Thyroid gland (tissue), 4 donors: ENCODE data around the gene IFNL4.

Experiments
- CTCF ChIP-seq, 6 experiments: fragments of 200-600 bp in 3 of 6; fragments of 450-650 bp in 3 of 6; sonication (generic) in 3 of 6; IDR thresholded peaks; one replicate each; pipeline ENCODE4 v1.5.1; 2016 to 2019; ENCODE audit warnings: antibody characterized with exemption in 6 of 6, mild to moderate bottlenecking in 2 of 6, inconsistent platforms in 1 of 6, moderate library complexity in 1 of 6
- POLR2A ChIP-seq, 2 donors: fragments of 450-650 bp; IDR thresholded peaks; one replicate each; pipeline ENCODE4 v1.6.1; 2017; ENCODE audit warnings: antibody characterized with exemption in 2 of 2, mild to moderate bottlenecking in 2 of 2, moderate library complexity in 1 of 2

GRCh38 chr19:39238944-39239343 is 9.7 kb downstream of the IFNL4 start:
- TF ChIP-seq CTCF (IDR thresholded peaks at IDR 0.05) (no peak), POLR2A (IDR thresholded peaks at IDR 0.05) (no peak)
